Measurements from ENCODE around the gene PCSK6.

The PCSK6 gene

GRCh38 chr15:101511717-101512116 lies 22.2 kb upstream of the PCSK6 start:
- no peak for TF ChIP-seq GATA2 (IDR thresholded peaks at IDR 0.05; ENCODE audit: low read depth, low read length)
- TF ChIP-seq GATA3 (IDR thresholded peaks at IDR 0.05; ENCODE audit: low read depth, low read length), result no peak

- TF ChIP-seq GATA3 (IDR thresholded peaks at IDR 0.05; ENCODE audit: low read depth, low read length) (no peak), GATA2 (IDR thresholded peaks at IDR 0.05; ENCODE audit: low read depth, low read length) (no peak)
These were observed 21.0 kb upstream of the PCSK6 start for GRCh38 chr15:101510212-101511197.

- TF ChIP-seq GATA3 (IDR thresholded peaks at IDR 0.05; ENCODE audit: low read depth, low read length) (no peak), GATA2 (IDR thresholded peaks at IDR 0.05; ENCODE audit: low read depth, low read length) (no peak)
These were observed 19.8 kb upstream of the PCSK6 start for GRCh38 chr15:101509279-101509678.

GRCh38 chr15:101506491-101506890 lies 17.0 kb upstream of the PCSK6 start:
- TF ChIP-seq GATA3 (IDR thresholded peaks at IDR 0.05; ENCODE audit: low read depth, low read length) (no peak), GATA2 (IDR thresholded peaks at IDR 0.05; ENCODE audit: low read depth, low read length) (no peak)

GRCh38 chr15:101505610-101506337 lies 16.3 kb upstream of the PCSK6 start:
- TF ChIP-seq GATA2 (IDR thresholded peaks at IDR 0.05; ENCODE audit: low read depth, low read length), result no peak
- no peak for TF ChIP-seq GATA3 (IDR thresholded peaks at IDR 0.05; ENCODE audit: low read depth, low read length)

GRCh38 chr15:101504866-101505609 lies 15.5 kb upstream of the PCSK6 start:
- TF ChIP-seq GATA3 (IDR thresholded peaks at IDR 0.05; ENCODE audit: low read depth, low read length) (no peak), GATA2 (IDR thresholded peaks at IDR 0.05; ENCODE audit: low read depth, low read length) (no peak)

- no peak for TF ChIP-seq GATA2 (IDR thresholded peaks at IDR 0.05; ENCODE audit: low read depth, low read length)
- no peak for TF ChIP-seq GATA3 (IDR thresholded peaks at IDR 0.05; ENCODE audit: low read depth, low read length)
These were observed 14.9 kb upstream of the PCSK6 start for GRCh38 chr15:101504373-101504772.

GRCh38 chr15:101503296-101503599 lies 13.7 kb upstream of the PCSK6 start:
- TF ChIP-seq GATA3 (IDR thresholded peaks at IDR 0.05; ENCODE audit: low read depth, low read length) (no peak), GATA2 (IDR thresholded peaks at IDR 0.05; ENCODE audit: low read depth, low read length) (no peak)

- TF ChIP-seq GATA2 (IDR thresholded peaks at IDR 0.05; ENCODE audit: low read depth, low read length), result no peak
- TF ChIP-seq GATA3 (IDR thresholded peaks at IDR 0.05; ENCODE audit: low read depth, low read length), result no peak
These were observed 13.2 kb upstream of the PCSK6 start for GRCh38 chr15:101502572-101503295.

GRCh38 chr15:101501703-101502373 lies 12.3 kb upstream of the PCSK6 start:
- no peak for TF ChIP-seq GATA3 (IDR thresholded peaks at IDR 0.05; ENCODE audit: low read depth, low read length)
- TF ChIP-seq GATA2 (IDR thresholded peaks at IDR 0.05; ENCODE audit: low read depth, low read length), result no peak

GRCh38 chr15:101500865-101501551 lies 11.5 kb upstream of the PCSK6 start:
- TF ChIP-seq GATA3 (IDR thresholded peaks at IDR 0.05; ENCODE audit: low read depth, low read length) (no peak), GATA2 (IDR thresholded peaks at IDR 0.05; ENCODE audit: low read depth, low read length) (no peak)

- TF ChIP-seq GATA2 (IDR thresholded peaks at IDR 0.05; ENCODE audit: low read depth, low read length), result no peak
These were observed 10.6 kb upstream of the PCSK6 start for GRCh38 chr15:101499863-101500713.
